Activated CD8-positive, alpha-beta memory T cell treated with anti-CD3 and anti-CD28 coated beads for 24 hours (primary cell): ENCODE results near the gene UBR3.

ENCODE experiments used
- DNase-seq: peaks from one replicate; pipeline ENCODE4 v3.0.0-alpha.2; 2020

UBR3 gene

GRCh38 chr2:170063456-170064235 is 236.4 kb downstream of the UBR3 start:
- no peak for DNase-seq

- no peak for DNase-seq
Observed at GRCh38 chr2:170070778-170071177, 243.5 kb downstream of the UBR3 start.

- DNase-seq: no peak
Observed at GRCh38 chr2:170073288-170073687, 246.0 kb downstream of the UBR3 start.

GRCh38 chr2:170076189-170076588 is 248.9 kb downstream of the UBR3 start:
- DNase-seq: no peak

GRCh38 chr2:170077830-170078569 is 250.7 kb downstream of the UBR3 start:
- DNase-seq: no peak

GRCh38 chr2:170084820-170085491 is 257.7 kb downstream of the UBR3 start:
- no peak for DNase-seq

- no peak for DNase-seq
Observed at GRCh38 chr2:170086117-170086688, 258.9 kb downstream of the UBR3 start.

GRCh38 chr2:170086751-170087412 is 259.6 kb downstream of the UBR3 start:
- no peak for DNase-seq

- DNase-seq: no peak
Observed at GRCh38 chr2:170087413-170087793, 260.1 kb downstream of the UBR3 start.

GRCh38 chr2:170088776-170089175 is 261.5 kb downstream of the UBR3 start:
- no peak for DNase-seq

GRCh38 chr2:170090229-170090628 is 263.0 kb downstream of the UBR3 start:
- DNase-seq: no peak

GRCh38 chr2:170091436-170091835 is 264.2 kb downstream of the UBR3 start:
- no peak for DNase-seq

GRCh38 chr2:170092436-170093060 is 265.3 kb downstream of the UBR3 start:
- DNase-seq: no peak

GRCh38 chr2:170095380-170095779 is 268.1 kb downstream of the UBR3 start:
- DNase-seq: no peak

GRCh38 chr2:170098626-170099312 is 271.5 kb downstream of the UBR3 start:
- DNase-seq: no peak

- DNase-seq: no peak
Observed at GRCh38 chr2:170101789-170102188, 274.5 kb downstream of the UBR3 start.

- DNase-seq: no peak
Observed at GRCh38 chr2:170106102-170106840, 279.0 kb downstream of the UBR3 start.

- DNase-seq: no peak
Observed at GRCh38 chr2:170113168-170113894, 286.1 kb downstream of the UBR3 start.

- DNase-seq: no peak
Observed at GRCh38 chr2:170115501-170116229, 288.4 kb downstream of the UBR3 start.

GRCh38 chr2:170118641-170119040 is 291.4 kb downstream of the UBR3 start:
- no peak for DNase-seq
